HepG2 (cell line): ENCODE measurements around the gene DHH. TPM values are rescaled to one million over a fixed set of nuclear protein-coding genes. Genes with fewer than 3 reads are reported as not detected.

Source experiments
- GTF2F1 ChIP-seq: fragments of 150-350 bp; IDR thresholded peaks from 2 replicates; pipeline ENCODE4 v1.6.1; 2014; ENCODE audit warnings: low read length
- NBN ChIP-seq: fragments of 450-650 bp; conservative IDR thresholded peaks from 2 replicates; pipeline ENCODE4 v1.6.1; 2017
- NCOA2 ChIP-seq: sonication (generic); formaldehyde crosslinking; IDR thresholded peaks from 2 replicates; pipeline ENCODE4 v1.8.0; 2022; ENCODE audit warnings: inconsistent platforms
- RORA ChIP-seq: sonication (generic); formaldehyde crosslinking; IDR thresholded peaks from 2 replicates; pipeline ENCODE4 v1.5.0; 2020; ENCODE audit warnings: mild to moderate bottlenecking, missing genetic modification reagents, moderate library complexity
- ZBTB25 ChIP-seq: IDR thresholded peaks from 2 replicates; pipeline ENCODE4 v1.6.1; 2018; ENCODE audit warnings: missing genetic modification reagents
- ZFP1 ChIP-seq: IDR thresholded peaks from 2 replicates; pipeline ENCODE4 v1.6.1; 2016
- ZNF318 ChIP-seq: sonication (generic); formaldehyde crosslinking; IDR thresholded peaks from 2 replicates; pipeline ENCODE4 v1.4.0; 2020; ENCODE audit warnings: mild to moderate bottlenecking, missing genetic modification reagents
- ZNF432 ChIP-seq: sonication (generic); formaldehyde crosslinking; IDR thresholded peaks from 2 replicates; pipeline ENCODE4 v1.5.0; 2020; ENCODE audit warnings: missing genetic modification reagents, mild to moderate bottlenecking, borderline replicate concordance
- ZNF501 ChIP-seq: sonication (generic); formaldehyde crosslinking; IDR thresholded peaks from 2 replicates; pipeline ENCODE4 v1.5.1; 2020; ENCODE audit warnings: mild to moderate bottlenecking, moderate library complexity, missing genetic modification reagents
- ZNF720 ChIP-seq: sonication (generic); formaldehyde crosslinking; IDR thresholded peaks from 2 replicates; pipeline ENCODE4 v1.4.0; 2020; ENCODE audit warnings: missing genetic modification reagents
- ZNF782 ChIP-seq: sonication (generic); formaldehyde crosslinking; IDR thresholded peaks from 2 replicates; pipeline ENCODE4 v1.4.0; 2020; ENCODE audit warnings: missing genetic modification reagents, mild to moderate bottlenecking, borderline replicate concordance
- ZSCAN20 ChIP-seq: sonication (generic); formaldehyde crosslinking; IDR thresholded peaks from 2 replicates; pipeline ENCODE4 v1.4.0; 2020; ENCODE audit warnings: missing genetic modification reagents, mild to moderate bottlenecking, borderline replicate concordance
- polyA plus RNA-seq, 8 experiments: library from polyadenylated mRNA; depleted of rRNA in 3 of 8; stranded (reverse) in 7 of 8; unstranded in 1 of 8; fragments of >200 nt; fragmentation: Illumina TruSeq in 4 of 8; extraction: Trizol in 4 of 8; gene quantifications; 2 replicates each; pipeline versions ENCODE4 v1.2.1 to v1.2.3, GENCODE V29; 2011 to 2016; ENCODE audit warnings: low read depth in 4 of 8, missing spikeins in 1 of 8, mixed read lengths in 1 of 8; ENCODE audit not compliant: insufficient read depth in 1 of 8
- total RNA-seq, 5 experiments: library from RNA; depleted of rRNA; stranded (reverse); fragments of >200 nt; fragmentation: Illumina TruSeq; extraction: Trizol; gene quantifications; 2 replicates each; pipeline ENCODE4 v1.2.3, GENCODE V29; 2016; ENCODE audit warnings: low read depth in 1 of 5
- TF ChIP-seq, protein P1 (sequence below), 2 experiments: sonication (generic) in 1 of 2; formaldehyde crosslinking in 1 of 2; IDR thresholded peaks; 2 replicates each; pipeline versions ENCODE4 v1.4.0 to v1.6.1; 2016 to 2020; ENCODE audit warnings: borderline replicate concordance in 1 of 2, low read depth in 1 of 2, mild to moderate bottlenecking in 1 of 2, missing genetic modification reagents in 1 of 2

Gene DHH
- total and polyA plus RNA-seq, 2 of the 13 experiments (the other 11 are each of a cell fraction or from before 2014, with no cell fraction given): not detected

DNA sequence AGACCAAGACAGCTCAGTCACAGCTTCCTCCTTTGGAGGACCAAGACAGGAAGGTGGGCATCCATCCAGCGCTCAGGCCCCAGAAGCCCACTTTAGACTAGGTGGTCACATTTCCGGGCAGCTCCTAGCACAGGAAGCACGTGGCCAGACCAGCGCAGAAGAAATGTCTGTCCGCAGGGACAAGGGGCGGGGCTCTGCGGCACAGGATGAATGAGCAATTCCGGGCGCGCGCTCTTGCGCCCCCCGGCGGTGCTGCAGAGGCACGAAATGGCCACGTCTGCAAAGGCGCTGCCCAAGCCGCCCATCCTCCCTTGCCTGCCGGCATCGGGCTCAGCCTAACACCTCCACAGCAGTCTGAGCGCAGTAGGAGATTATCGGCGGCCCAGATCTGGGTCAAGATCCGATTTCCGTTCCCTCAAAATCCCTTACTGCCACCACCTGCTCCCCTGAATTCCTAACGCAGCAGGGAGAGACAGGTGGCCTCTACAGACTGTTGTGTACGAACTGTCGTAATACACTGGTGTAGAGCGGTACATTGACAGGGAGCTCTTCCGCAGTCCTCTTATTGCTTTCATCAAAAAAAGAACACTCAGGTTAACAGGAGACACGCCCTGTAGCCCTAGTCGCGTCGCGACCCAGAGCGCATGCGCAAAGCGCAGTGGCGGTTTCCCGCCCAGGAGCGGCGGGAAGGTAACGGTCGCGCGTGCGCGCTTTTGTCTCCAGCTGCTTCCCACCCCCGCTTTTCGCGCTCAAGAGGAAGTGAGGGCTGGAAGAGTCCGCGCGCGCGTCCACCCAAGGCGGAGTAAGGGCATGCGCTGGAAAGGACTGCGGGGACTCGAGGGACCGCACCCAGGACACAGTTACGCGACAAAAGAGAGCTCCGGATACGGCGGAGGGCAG lies 35.8 kb upstream of the DHH start (continued):
- TF ChIP-seq ZNF318 (CRISPR knock-in tag) (peak; percentile 67; the same call in 1 of the 2 replicates), ZNF432 (no peak), ZBTB25 (CRISPR knock-in tag) (no peak; the same call in 1 of the 2 replicates), ZFP1 (CRISPR knock-in tag) (no peak), ZNF720 (CRISPR knock-in tag) (no peak), RORA (no peak), ZNF501 (CRISPR knock-in tag) (peak; percentile 95), ZNF782 (CRISPR knock-in tag) (no peak), GTF2F1 (no peak), NCOA2 (CRISPR knock-in tag) (0 out of 2 replicates have a peak, but pooled peaks have one; percentile 5), NBN (no peak), ZSCAN20 (CRISPR knock-in tag) (peak; percentile 23)
- TF ChIP-seq, protein P1, sequence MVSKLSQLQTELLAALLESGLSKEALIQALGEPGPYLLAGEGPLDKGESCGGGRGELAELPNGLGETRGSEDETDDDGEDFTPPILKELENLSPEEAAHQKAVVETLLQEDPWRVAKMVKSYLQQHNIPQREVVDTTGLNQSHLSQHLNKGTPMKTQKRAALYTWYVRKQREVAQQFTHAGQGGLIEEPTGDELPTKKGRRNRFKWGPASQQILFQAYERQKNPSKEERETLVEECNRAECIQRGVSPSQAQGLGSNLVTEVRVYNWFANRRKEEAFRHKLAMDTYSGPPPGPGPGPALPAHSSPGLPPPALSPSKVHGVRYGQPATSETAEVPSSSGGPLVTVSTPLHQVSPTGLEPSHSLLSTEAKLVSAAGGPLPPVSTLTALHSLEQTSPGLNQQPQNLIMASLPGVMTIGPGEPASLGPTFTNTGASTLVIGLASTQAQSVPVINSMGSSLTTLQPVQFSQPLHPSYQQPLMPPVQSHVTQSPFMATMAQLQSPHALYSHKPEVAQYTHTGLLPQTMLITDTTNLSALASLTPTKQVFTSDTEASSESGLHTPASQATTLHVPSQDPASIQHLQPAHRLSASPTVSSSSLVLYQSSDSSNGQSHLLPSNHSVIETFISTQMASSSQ (IDR thresholded peaks at IDR 0.05; ENCODE audit: low read depth): no peak
- TF ChIP-seq, protein P1 (CRISPR knock-in tag; IDR thresholded peaks at IDR 0.05; ENCODE audit: borderline replicate concordance): peak; percentile 35; the same call in 1 of the 2 replicates
